HG02798 (cell line): ENCODE results near the gene NFE2L2.
"Not testable (repeated sequence)": the region's sequence is repeated elsewhere in the genome, so short reads cannot be mapped to it uniquely, and the experiment has no call there.

Source experiments
- ATAC-seq: cut with Tn5 transposase; IDR thresholded peaks from one replicate; pipeline ENCODE4 v1.9.1; 2021; ENCODE audit warnings: mild to moderate bottlenecking; ENCODE audit not compliant: unreplicated experiment, poor library complexity

NFE2L2 gene

GRCh38 chr2:177264693-177265587, at the start of gene NFE2L2:
NFE2L2 (minus strand) TSS chr2:177264727; CDS start chr2:177264576, 151 bp downstream.
- peak; percentile 76 for ATAC-seq

DNA sequence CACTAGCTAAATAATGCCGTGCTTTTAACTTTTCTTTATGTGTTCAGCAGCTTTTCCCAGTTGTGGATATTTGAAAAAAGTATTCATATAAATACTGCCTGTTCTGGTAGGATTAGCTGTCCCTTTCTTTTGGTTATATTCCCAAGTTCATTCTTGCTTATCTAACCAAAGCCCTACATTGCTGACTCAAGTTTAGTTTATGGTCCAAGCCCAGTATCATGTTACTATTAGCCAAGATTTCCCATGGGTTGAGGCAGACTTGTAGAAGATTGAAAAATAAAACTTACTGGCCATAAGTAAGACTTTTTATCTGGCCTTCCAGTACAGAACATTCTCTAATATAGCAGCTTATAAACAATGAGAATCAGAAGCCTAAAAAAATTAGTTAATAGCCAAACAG, 49.7 kb upstream of the NFE2L2 start:
- no peak for ATAC-seq

GRCh38 chr2:177313162-177313781, 48.7 kb upstream of the NFE2L2 start:
- ATAC-seq = no peak

GRCh38 chr2:177312562-177312961, 48.0 kb upstream of the NFE2L2 start:
- no peak for ATAC-seq

DNA sequence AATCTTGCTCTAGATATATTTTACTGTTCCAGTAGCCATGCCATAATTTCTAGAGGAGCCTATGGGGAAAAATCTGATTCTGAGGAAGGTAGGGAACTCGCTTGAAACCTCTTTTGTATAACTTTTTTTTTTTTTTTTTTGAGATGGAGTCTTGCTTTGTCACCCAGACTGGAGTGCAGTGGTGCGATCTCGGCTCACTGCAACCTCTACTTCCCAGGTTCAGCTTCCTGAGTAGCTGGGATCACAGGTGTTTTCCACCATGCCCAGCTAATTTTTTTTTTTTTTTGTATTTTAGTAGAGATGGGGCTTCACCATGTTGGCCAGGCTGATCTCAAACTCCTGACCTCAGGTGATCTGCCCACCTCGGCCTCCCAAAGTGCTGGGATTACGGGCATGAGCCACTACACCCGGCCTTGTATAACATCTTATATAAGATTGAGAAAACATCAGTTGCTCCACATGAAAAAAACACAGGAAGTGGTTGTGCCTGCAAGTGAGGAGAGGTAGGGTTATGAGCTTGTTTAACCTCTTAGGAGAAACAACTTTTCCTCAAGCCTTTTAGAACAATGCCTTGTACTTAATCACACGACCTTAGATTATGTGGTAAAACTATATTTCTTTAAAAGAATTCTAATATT, 45.3 kb upstream of the NFE2L2 start:
- not testable (repeated sequence) for ATAC-seq

GRCh38 chr2:177306550-177306949, 42.0 kb upstream of the NFE2L2 start:
- no peak for ATAC-seq

- no peak for ATAC-seq
These were observed 39.4 kb upstream of the NFE2L2 start for GRCh38 chr2:177303939-177304338.

- ATAC-seq = no peak
These were observed 38.0 kb upstream of the NFE2L2 start for GRCh38 chr2:177302552-177302951.

DNA sequence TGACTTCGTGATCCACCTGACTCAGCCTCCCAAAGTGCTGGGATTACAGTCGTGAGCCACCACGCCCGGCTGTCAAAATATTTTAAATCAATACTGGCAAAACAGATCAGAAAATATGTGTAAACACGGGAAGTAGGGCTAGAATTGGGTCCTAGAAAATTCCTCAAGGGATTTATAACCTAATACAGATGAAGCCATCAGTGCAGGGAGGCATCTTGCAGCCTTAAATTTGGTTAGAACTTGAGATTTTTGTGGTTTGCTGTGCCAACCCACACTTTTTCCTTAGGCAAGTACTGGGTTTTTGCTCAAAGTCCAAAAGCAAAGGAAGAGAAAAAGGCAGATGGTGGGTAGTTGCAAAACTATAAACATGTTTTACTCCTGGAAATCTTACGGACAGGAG, 33.7 kb upstream of the NFE2L2 start:
- ATAC-seq = no peak

- ATAC-seq = peak; percentile 59
These were observed 31.5 kb upstream of the NFE2L2 start for GRCh38 chr2:177296040-177296439.

DNA sequence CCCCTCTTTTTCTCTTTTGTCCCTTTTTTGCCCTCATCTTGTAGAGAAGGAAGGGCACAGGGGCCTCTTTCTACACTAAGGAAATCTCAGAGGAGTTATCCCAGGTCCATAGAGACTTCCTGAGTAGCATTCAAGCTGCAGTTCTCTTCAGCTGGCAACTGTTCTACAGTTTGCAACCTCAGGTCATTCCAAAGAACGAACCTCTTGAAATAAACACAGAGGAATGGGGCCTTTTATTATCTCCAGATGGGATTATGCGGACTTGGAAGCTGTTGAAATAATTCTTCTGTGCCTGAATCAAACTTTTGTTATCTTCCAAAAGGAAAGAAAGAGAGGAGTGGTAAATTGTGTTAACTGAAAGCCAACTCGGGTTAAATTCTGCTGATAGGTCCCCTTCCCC, 31.0 kb upstream of the NFE2L2 start:
- no peak for ATAC-seq

GRCh38 chr2:177291701-177292100, 27.2 kb upstream of the NFE2L2 start:
- ATAC-seq = no peak

DNA sequence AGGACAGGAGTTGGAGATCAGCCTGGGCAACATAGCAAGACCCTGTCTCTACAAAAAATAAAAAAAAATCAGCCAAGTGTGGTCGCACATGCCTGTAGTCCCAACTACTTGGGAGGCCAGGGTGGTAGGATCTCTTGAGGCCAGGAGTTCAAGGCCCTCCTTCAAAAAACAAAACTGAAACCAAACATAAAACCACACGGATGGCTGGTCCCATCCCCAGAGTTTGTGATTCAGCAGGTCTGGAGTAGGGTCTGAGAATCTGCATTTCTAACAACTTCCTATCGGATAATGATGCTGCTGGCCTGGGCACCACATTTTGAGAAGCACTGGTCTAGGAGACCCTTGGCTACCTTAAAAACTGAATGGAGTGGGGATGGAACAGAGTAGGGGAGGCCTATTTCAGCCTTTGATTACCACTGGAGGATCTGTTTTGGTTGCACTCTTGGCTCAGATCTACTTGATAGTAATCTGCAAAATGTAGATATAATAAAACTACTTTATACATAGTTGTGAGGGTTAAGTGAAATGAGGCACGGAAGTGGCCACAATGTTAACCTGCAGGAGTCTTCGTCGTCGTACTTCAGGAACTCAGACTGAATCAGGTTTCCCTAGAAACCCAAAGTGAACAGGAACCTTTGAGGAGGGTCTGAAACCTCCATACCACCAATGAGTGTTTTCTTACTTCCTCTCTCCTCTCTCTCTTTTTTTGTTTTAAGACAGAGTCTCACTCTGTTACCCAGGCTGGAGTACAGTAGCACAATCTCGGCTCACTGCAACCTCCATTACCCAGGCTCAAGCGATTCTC, 25.5 kb upstream of the NFE2L2 start:
- ATAC-seq = peak; percentile 68

DNA sequence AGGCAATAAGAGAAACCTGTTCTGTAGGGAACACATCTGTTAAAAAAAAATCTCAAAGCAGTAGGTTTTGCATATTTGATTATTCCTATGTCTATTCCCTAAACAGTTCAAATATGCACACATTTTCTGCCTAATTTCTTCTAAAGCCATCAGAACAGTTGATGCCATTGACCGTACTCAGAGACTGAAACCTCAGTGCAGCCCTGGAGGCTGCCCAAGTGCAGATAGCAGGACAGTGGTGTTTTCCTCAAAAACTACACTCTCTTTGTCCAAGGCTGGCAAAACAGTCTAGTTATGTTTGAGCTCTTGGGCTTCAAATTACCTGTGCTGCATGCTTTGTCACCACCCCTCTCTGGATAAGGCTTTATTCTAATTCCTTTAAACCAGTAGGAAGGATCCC, 23.3 kb upstream of the NFE2L2 start:
- ATAC-seq = no peak

DNA sequence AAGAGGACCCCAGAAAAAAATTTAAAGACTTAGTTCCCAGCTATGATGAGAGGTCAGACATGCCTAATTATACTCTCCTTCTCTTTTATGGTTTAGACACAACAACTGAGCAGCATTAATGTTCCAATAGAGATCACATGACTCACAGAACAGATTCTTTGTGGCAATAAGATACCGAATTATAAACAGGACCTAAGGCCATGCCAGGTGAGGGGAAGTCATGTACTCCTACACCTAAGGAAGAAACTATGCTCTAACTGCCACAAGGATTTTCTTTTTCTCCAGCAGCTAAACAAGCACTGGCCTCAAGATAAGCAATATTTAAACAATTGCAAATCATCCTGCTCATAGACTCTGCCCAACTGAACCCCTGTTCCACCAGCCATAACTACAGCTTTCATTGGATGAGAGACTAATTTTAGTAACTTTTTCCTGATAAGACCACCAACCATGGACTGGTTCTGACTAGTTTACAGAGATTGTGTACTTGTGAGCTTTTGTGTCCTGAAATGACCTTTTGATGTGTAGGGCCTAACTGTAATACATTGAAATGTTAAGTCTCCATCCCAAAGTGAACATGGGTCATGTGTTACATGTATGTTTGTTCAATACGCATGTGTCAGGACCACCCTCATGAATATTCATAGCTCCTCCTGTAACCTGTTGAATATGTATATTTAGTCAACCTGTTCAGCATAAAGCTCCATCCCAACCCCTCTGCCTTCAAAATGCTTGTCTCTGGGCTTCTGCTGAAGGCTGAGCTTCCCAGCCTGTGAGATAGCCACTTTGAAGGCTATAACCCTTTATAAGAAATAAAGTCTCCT, 21.6 kb upstream of the NFE2L2 start:
- no peak for ATAC-seq

- ATAC-seq = no peak
These were observed 20.0 kb upstream of the NFE2L2 start for GRCh38 chr2:177284531-177284930.

DNA sequence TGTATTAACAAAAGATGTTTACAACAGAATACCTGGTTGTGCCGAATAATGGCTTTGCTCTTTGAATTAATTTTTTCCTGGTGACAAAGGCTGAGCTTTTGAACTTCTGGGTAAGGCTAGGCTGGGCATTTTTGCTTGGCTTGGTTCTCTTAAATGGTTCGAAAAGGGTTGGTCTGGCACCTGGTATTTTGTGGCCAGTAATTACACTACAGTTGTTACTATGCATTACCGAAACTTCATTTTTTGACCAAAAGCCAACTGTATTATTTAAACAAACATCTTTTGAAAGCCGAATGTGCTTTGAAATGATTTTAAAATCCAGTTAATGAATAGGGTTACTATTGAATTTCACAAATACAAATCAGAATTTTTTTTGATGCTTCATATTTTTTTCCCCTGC, 19.4 kb upstream of the NFE2L2 start:
- ATAC-seq = no peak

GRCh38 chr2:177282787-177283572, 18.5 kb upstream of the NFE2L2 start:
- ATAC-seq = no peak

- ATAC-seq = peak; percentile 48
These were observed 17.7 kb upstream of the NFE2L2 start for GRCh38 chr2:177282181-177282641.
